Parathyroid adenoma (tissue), 2 donors: ENCODE measurements around the gene GPSM1.

ENCODE experiments used
- H2AFZ ChIP-seq: fragments of 300-600 bp; sonication (generic); one replicate; pipeline ENCODE4 v1.7.0; 2017; ENCODE audit warnings: antibody characterized with exemption, mild to moderate bottlenecking
- H3K27ac ChIP-seq: fragments of 300-600 bp; sonication (generic); one replicate; pipeline ENCODE4 v1.7.0; 2017
- H3K27me3 ChIP-seq: fragments of 300-600 bp; sonication (generic); one replicate; pipeline ENCODE4 v1.7.0; 2017; ENCODE audit warnings: low read length; ENCODE audit not compliant: control insufficient read depth, insufficient read depth
- H3K36me3 ChIP-seq: fragments of 300-600 bp; sonication (generic); one replicate; pipeline ENCODE4 v1.7.0; 2017; ENCODE audit warnings: low read length; ENCODE audit not compliant: control insufficient read depth, insufficient read depth
- H3K4me1 ChIP-seq: fragments of 300-600 bp; sonication (generic); one replicate; pipeline ENCODE4 v1.7.0; 2017; ENCODE audit warnings: control low read depth
- H3K4me2 ChIP-seq: fragments of 300-600 bp; sonication (generic); one replicate; pipeline ENCODE4 v1.7.0; 2017; ENCODE audit warnings: low read length
- H3K4me3 ChIP-seq: fragments of 300-600 bp; sonication (generic); one replicate; pipeline ENCODE4 v1.7.0; 2017; ENCODE audit warnings: low read depth, low read length
- H3K79me2 ChIP-seq: fragments of 300-600 bp; sonication (generic); one replicate; pipeline ENCODE4 v1.7.0; 2017; ENCODE audit warnings: control low read depth
- H3K9ac ChIP-seq: fragments of 300-600 bp; sonication (generic); one replicate; pipeline ENCODE4 v1.7.0; 2017; ENCODE audit warnings: mild to moderate bottlenecking
- H3K9me3 ChIP-seq: fragments of 300-600 bp; sonication (generic); one replicate; pipeline ENCODE4 v1.7.0; 2017; ENCODE audit warnings: low read length; ENCODE audit not compliant: control insufficient read depth
- CTCF ChIP-seq: fragments of 300-600 bp; sonication (generic); IDR thresholded peaks from one replicate; pipeline ENCODE4 v1.7.0; 2017; ENCODE audit warnings: antibody characterized with exemption, mild to moderate bottlenecking
- donor health status: primary hyperparathyroidism.

Gene GPSM1

GRCh38 chr9:136395345-136396218 is 68.2 kb downstream of the GPSM1 start:
- Histone ChIP-seq H3K36me3 (no peaks in the 10 kb centered on the region), H3K27ac (no peak overlapping the region), H3K4me3 (no peak overlapping the region), H3K9ac (no peak overlapping the region), H3K4me2 (no peak overlapping the region), H3K4me1 (no peaks in the 10 kb centered on the region), H3K27me3 (no peaks in the 10 kb centered on the region), H2AFZ (no peak overlapping the region), H3K79me2 (no peaks in the 10 kb centered on the region), H3K9me3 (no peaks in the 10 kb centered on the region)
- no peak for TF ChIP-seq CTCF

GRCh38 chr9:136396219-136396515 is 68.8 kb downstream of the GPSM1 start:
- Histone ChIP-seq H3K79me2 (no peaks in the 10 kb centered on the region), H3K36me3 (no peaks in the 10 kb centered on the region), H3K4me3 (no peak overlapping the region), H3K27me3 (no peaks in the 10 kb centered on the region), H3K4me2 (no peak overlapping the region), H3K9me3 (no peaks in the 10 kb centered on the region), H2AFZ (no peak overlapping the region), H3K9ac (no peak overlapping the region), H3K4me1 (no peaks in the 10 kb centered on the region), H3K27ac (no peak overlapping the region)
- TF ChIP-seq CTCF = no peak

- Histone ChIP-seq H3K9me3 (no peaks in the 10 kb centered on the region), H3K27me3 (no peaks in the 10 kb centered on the region), H3K36me3 (no peaks in the 10 kb centered on the region), H3K4me3 (no peak overlapping the region), H2AFZ (no peak overlapping the region), H3K4me1 (no peaks in the 10 kb centered on the region), H3K79me2 (no peaks in the 10 kb centered on the region), H3K9ac (no peak overlapping the region), H3K4me2 (no peak overlapping the region), H3K27ac (no peak overlapping the region)
- TF ChIP-seq CTCF = no peak
These were observed 70.3 kb downstream of the GPSM1 start for GRCh38 chr9:136397643-136398042.

GRCh38 chr9:136398286-136398685 is 70.9 kb downstream of the GPSM1 start:
- H3K4me3 ChIP-seq = no peak overlapping the region
- no peak overlapping the region for H3K9ac ChIP-seq
- H3K79me2 ChIP-seq = no peaks in the 10 kb centered on the region
- H3K36me3 ChIP-seq = no peaks in the 10 kb centered on the region
- H3K4me1 ChIP-seq = no peaks in the 10 kb centered on the region
- H3K27me3 ChIP-seq = no peaks in the 10 kb centered on the region
- TF ChIP-seq CTCF = no peak
- no peak overlapping the region for H3K4me2 ChIP-seq
- H3K27ac ChIP-seq = no peak overlapping the region
- no peak overlapping the region for H2AFZ ChIP-seq
- no peaks in the 10 kb centered on the region for H3K9me3 ChIP-seq
